Measurements from ENCODE around the gene ARL4D. TPM values are rescaled to one million over a fixed set of nuclear protein-coding genes. Genes with fewer than 3 reads are reported as not detected.

ARL4D gene
- total and polyA plus RNA-seq, 2 donors (not counting 3 experiments of a cell fraction or from before 2014, with no cell fraction given), result 3.8 to 4.1 TPM

- ChIA-PET CTCF (interaction anchor here (0.7 to 18.8 kb wide), 5 partner anchors 10 to 76 kb away, joined by 3 to 434 read pairs (median 3); partner anchors contain the start of gene DHX8), POLR2A (no interaction called here)
- Histone ChIP-seq H3K4me2 (ENCODE audit: insufficient read depth, low read length) (no peak overlapping the region), H2AFZ (ENCODE audit: low read depth, low read length) (no peak overlapping the region), H3K9ac (replicated peaks; ENCODE audit: extremely low read depth, insufficient read depth, low read length) (no peak overlapping the region), H4K20me1 (replicated peaks; ENCODE audit: control insufficient read depth, extremely low read depth, insufficient read depth, low read length) (no peaks in the 10 kb centered on the region), H3K4me3 (replicated peaks in 1 of 3; ENCODE audit: insufficient read depth in 1 of 3, low read depth in 1 of 3, low read length in 3 of 3) (no peak overlapping the region), H3K79me2 (ENCODE audit: control insufficient read depth, insufficient read depth, low read length) (peaks cover 2% of the 10 kb centered on the region), H3K27me3 (ENCODE audit: control insufficient read depth in 2 of 2, insufficient read depth in 2 of 2, low read length in 2 of 2) (peaks cover 0 to 9% of the 10 kb centered on the region in 2 experiments), H3K4me1 (ENCODE audit: control insufficient read depth, extremely low read depth, insufficient read depth, low read length) (peaks cover 5% of the 10 kb centered on the region), H3K9me3 (replicated peaks; ENCODE audit: control insufficient read depth, insufficient read depth, low read length) (no peaks in the 10 kb centered on the region), H3K36me3 (ENCODE audit: control insufficient read depth in 2 of 2, extremely low read depth in 1 of 2, insufficient read depth in 2 of 2, low read length in 2 of 2) (no peaks in the 10 kb centered on the region), H3K9me1 (replicated peaks; ENCODE audit: control insufficient read depth, extremely low read depth, insufficient read depth, low read length) (no peaks in the 10 kb centered on the region), H3K27ac (ENCODE audit: insufficient read depth, low read depth, low read length) (no peak overlapping the region)
- dilution Hi-C loops (cut with MboI; ENCODE audit: extremely low pct_ligation_motif_present, low sequenced_read_pairs), result no loop called here
- no peak for FAIRE-seq
- no TSS peak for BruUV-seq (replicated peaks)
- no peak for TF ChIP-seq POLR2A (IDR thresholded peaks at IDR 0.05; ENCODE audit: low read depth, low read length)
- TF ChIP-seq JUN (IDR thresholded peaks at IDR 0.05; ENCODE audit: borderline replicate concordance, insufficient read depth, insufficient read length, low read depth), result no peak
- no peak for TF ChIP-seq CTCF (IDR thresholded peaks at IDR 0.05; ENCODE audit: extremely low read depth in 1 of 2, insufficient read depth in 1 of 2, low read depth in 1 of 2, low read length in 2 of 2)
- no peak for TF ChIP-seq MAX (IDR thresholded peaks at IDR 0.05; ENCODE audit: insufficient read depth, insufficient read length)
- TF ChIP-seq FOS (IDR thresholded peaks at IDR 0.05; ENCODE audit: borderline replicate concordance, insufficient read depth, low read length), result no peak
- TF ChIP-seq EZH2 (IDR thresholded peaks at IDR 0.05; ENCODE audit: borderline replicate concordance, low read depth, low read length, severe bottlenecking), result no peak
- no peak for TF ChIP-seq POLR2AphosphoS5 (IDR thresholded peaks at IDR 0.05; ENCODE audit: insufficient read depth, low read depth, low read length)
- no peak for TF ChIP-seq GATA2 (IDR thresholded peaks at IDR 0.05; ENCODE audit: insufficient read depth, insufficient read length, low read depth, low read length)
- no peak for TF ChIP-seq MYC (IDR thresholded peaks at IDR 0.05; ENCODE audit: low read depth, low read length)
- DNase-seq (ENCODE audit: low read depth, low spot score), result no peak
- intact Hi-C loops (cut with micrococcal nuclease), result no loop called here
Observed at GRCh38 chr17:43403846-43404245, 5.1 kb downstream of the ARL4D start.

Data from endothelial cell of umbilical vein (primary cell).